HFFc6 (cell line): ENCODE data around the gene PBX1. TPM values are rescaled to one million over a fixed set of nuclear protein-coding genes. Genes with fewer than 3 reads are reported as not detected.

Experiments used
- DNase-seq: peaks from one replicate; pipeline ENCODE4 v3.0.0-alpha.2; 2018
- H3K27ac Mint-ChIP-seq: 2 replicates; pipeline ENCODE4 v1.8.0; 2020; ENCODE audit warnings: mild to moderate bottlenecking, mixed read lengths
- H3K27me3 Mint-ChIP-seq: 2 replicates; pipeline ENCODE4 v1.8.0; 2021; ENCODE audit warnings: mild to moderate bottlenecking, moderate library complexity, mixed read lengths; ENCODE audit not compliant: insufficient read depth
- H3K36me3 Mint-ChIP-seq: 2 replicates; pipeline ENCODE4 v1.8.0; 2021; ENCODE audit warnings: low read depth, mixed read lengths
- H3K4me1 Mint-ChIP-seq: 2 replicates; pipeline ENCODE4 v1.8.0; 2020; ENCODE audit warnings: low read depth, mixed read lengths
- H3K4me3 Mint-ChIP-seq: 2 replicates; pipeline ENCODE4 v1.8.0; 2020; ENCODE audit warnings: mild to moderate bottlenecking, moderate library complexity, mixed read lengths
- H3K9me3 Mint-ChIP-seq: 2 replicates; pipeline ENCODE4 v1.8.0; 2020; ENCODE audit warnings: mild to moderate bottlenecking, mixed read lengths
- total RNA-seq, 6 experiments: library from RNA; stranded (reverse); fragmentation: NEBNext Ultra II Directional; extraction: Animal tissue kit (Norgen Biotek cat#: 25700); gene quantifications; 2 replicates in 1 of 6; 3 replicates in 5 of 6; pipeline ENCODE4 v1.2.3, GENCODE V29; 2021
- TF ChIP-seq, protein P1 (sequence below): fragments of 200-600 bp; sonication (generic); IDR thresholded peaks from 2 replicates; pipeline ENCODE4 v1.5.0; 2021; ENCODE audit warnings: antibody characterized with exemption, mild to moderate bottlenecking

PBX1 gene
- total RNA-seq, 6 experiments from 2014 or later, result 35.4 to 42.3 (median 39.1) TPM

DNA sequence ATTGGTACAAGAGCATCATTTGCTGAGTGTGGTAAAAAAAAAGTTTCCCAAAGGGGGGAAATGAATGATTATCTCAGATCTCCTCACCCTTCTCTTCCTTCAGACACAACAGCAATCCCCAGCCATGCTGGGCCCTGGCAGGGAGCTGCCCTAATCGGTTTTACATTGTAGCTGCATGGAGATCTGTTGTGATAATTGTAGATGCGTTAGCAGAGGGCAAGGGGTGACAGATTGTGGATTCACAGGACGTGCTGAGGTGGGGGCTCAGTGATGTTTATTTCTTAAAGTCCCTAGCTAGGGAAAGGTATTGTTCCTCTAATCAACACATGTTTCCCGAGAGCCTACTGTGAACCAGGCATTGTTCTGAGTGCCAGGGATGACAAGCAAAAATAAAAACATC is 304.1 kb downstream of the PBX1 start:
- Mint-ChIP-seq H3K36me3 (no peaks in the 10 kb centered on the region), H3K4me1 (no peaks in the 10 kb centered on the region), H3K27me3 (peaks cover 3% of the 10 kb centered on the region), H3K4me3 (no peak overlapping the region), H3K9me3 (no peaks in the 10 kb centered on the region), H3K27ac (no peak overlapping the region)
- DNase-seq, result no peak
- TF ChIP-seq, protein P1, sequence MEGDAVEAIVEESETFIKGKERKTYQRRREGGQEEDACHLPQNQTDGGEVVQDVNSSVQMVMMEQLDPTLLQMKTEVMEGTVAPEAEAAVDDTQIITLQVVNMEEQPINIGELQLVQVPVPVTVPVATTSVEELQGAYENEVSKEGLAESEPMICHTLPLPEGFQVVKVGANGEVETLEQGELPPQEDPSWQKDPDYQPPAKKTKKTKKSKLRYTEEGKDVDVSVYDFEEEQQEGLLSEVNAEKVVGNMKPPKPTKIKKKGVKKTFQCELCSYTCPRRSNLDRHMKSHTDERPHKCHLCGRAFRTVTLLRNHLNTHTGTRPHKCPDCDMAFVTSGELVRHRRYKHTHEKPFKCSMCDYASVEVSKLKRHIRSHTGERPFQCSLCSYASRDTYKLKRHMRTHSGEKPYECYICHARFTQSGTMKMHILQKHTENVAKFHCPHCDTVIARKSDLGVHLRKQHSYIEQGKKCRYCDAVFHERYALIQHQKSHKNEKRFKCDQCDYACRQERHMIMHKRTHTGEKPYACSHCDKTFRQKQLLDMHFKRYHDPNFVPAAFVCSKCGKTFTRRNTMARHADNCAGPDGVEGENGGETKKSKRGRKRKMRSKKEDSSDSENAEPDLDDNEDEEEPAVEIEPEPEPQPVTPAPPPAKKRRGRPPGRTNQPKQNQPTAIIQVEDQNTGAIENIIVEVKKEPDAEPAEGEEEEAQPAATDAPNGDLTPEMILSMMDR, result no peak

DNA sequence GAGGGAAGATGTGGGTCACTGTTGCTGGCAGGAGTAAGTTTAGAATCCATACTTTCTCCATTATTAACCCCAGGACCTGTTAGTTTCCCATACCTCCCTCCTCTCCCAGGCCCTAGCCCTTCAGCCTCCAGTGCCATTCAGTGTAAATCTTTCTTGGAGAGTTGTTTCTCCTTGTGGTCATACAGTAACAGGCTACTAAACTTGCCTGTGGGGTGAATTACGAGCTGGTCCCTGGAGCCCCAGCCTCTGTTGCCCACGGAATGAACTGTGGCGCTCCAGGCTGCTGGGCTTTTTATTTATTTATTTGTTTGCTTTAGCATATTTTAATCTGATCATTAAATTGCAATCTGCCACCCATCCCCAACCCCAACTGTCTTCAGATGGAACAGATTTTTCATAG is 305.2 kb downstream of the PBX1 start:
- TF ChIP-seq, protein P1, result no peak
- H3K4me3 Mint-ChIP-seq, result no peak overlapping the region
- peaks cover 3% of the 10 kb centered on the region for H3K27me3 Mint-ChIP-seq
- no peaks in the 10 kb centered on the region for H3K9me3 Mint-ChIP-seq
- H3K36me3 Mint-ChIP-seq, result no peaks in the 10 kb centered on the region
- H3K27ac Mint-ChIP-seq, result no peak overlapping the region
- no peak for DNase-seq
- no peaks in the 10 kb centered on the region for H3K4me1 Mint-ChIP-seq

DNA sequence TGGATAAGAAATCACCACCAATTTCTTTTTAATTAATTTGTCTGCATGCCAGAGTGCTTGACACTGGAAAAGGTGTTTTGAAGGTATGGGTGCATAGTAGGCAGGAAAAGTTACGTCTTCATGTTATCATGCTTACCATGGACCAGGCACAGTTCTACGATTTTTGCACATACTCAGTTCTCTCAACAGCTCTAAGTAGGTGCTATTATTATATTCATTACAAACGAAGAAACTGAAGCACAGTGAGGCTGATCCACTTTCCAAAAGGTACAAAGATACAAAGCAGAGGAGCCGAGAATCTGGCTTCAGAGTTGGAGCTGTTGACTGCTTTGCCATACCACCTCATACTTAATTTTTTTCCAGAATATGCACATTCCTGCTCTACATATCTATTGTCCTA is 306.4 kb downstream of the PBX1 start:
- H3K36me3 Mint-ChIP-seq, result no peaks in the 10 kb centered on the region
- no peak for DNase-seq
- H3K4me1 Mint-ChIP-seq, result no peaks in the 10 kb centered on the region
- H3K4me3 Mint-ChIP-seq, result no peak overlapping the region
- no peak overlapping the region for H3K27ac Mint-ChIP-seq
- H3K27me3 Mint-ChIP-seq, result peaks cover 3% of the 10 kb centered on the region
- H3K9me3 Mint-ChIP-seq, result no peaks in the 10 kb centered on the region
- TF ChIP-seq, protein P1, result no peak

DNA sequence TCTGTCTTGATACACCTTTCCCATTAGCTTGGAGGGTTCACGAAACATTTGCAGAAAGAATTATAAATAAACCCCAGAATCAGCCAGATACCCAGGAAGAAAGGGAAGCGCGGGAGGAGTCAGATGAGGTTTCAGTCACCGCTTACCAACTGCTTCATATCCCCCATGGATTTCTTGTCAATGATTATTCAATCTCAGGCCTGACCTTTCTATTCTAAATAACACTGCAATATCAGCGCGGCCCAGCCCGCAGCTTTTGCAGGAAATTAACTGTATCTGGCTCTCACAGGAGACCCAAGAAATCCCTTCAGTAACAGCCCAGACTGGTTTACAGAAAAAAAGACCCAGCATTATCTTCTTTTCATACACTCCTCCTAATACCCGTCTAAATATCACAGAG is 308.6 kb downstream of the PBX1 start:
- H3K4me3 Mint-ChIP-seq, result no peak overlapping the region

DNA sequence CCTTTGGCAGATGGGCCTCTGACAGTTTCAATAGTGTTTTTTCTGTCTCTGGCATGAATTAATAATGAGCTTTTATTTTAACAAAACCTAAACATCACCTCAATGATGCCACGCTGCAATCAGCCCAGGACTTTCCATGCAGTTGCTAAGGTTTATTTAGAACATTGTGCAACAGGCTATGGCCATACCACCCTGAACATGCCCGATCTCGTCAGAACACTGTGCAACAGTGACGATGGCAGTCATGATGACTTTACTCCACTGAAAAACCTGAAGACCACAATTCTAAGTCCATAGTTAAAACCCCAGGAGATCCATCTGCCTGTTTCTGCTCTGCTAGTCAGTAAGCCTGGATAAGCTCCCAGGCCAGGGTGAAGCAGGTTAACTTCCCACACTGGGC is 310.0 kb downstream of the PBX1 start:
- TF ChIP-seq, protein P1, result no peak
- DNase-seq, result no peak
- H3K4me1 Mint-ChIP-seq, result no peaks in the 10 kb centered on the region
- H3K4me3 Mint-ChIP-seq, result no peak overlapping the region
- H3K27me3 Mint-ChIP-seq, result peaks cover 7% of the 10 kb centered on the region
- H3K36me3 Mint-ChIP-seq, result no peaks in the 10 kb centered on the region
- H3K9me3 Mint-ChIP-seq, result no peaks in the 10 kb centered on the region
- H3K27ac Mint-ChIP-seq, result no peak overlapping the region

More for the DNA sequence above, 308.6 kb downstream of the PBX1 start:
- Mint-ChIP-seq H3K36me3 (no peaks in the 10 kb centered on the region), H3K9me3 (no peaks in the 10 kb centered on the region), H3K27ac (no peak overlapping the region), H3K4me1 (no peaks in the 10 kb centered on the region), H3K27me3 (peaks cover 4% of the 10 kb centered on the region)
- TF ChIP-seq, protein P1, result no peak
- DNase-seq, result no peak

DNA sequence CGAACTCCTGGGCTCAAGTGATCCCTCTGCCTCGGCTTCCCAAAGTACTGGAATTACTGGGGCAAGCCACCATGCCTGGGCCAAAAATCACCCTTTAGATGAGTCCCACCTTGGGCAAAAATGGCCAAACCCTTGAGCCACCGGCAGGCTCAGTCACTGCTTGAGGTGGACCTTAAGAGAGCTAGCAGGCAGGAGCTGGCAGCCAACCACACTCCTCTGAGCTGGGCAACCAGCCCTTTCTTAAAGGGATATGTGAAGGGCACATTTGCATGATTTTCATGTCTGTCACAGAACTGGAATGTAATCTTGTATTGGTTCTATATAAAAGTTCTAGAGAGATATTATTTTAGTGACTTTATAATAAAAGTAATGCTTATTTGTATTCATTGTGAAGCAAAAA is 316.5 kb downstream of the PBX1 start:
- no peak for DNase-seq
- no peaks in the 10 kb centered on the region for H3K36me3 Mint-ChIP-seq
- H3K27me3 Mint-ChIP-seq, result peaks cover 7% of the 10 kb centered on the region
- H3K4me1 Mint-ChIP-seq, result no peaks in the 10 kb centered on the region
- no peak overlapping the region for H3K4me3 Mint-ChIP-seq
- H3K9me3 Mint-ChIP-seq, result no peaks in the 10 kb centered on the region
- TF ChIP-seq, protein P1, result no peak
- no peak overlapping the region for H3K27ac Mint-ChIP-seq
